Transverse colon (tissue), 4 donors: ENCODE measurements around the gene MYRIP. TPM values are rescaled to one million over a fixed set of nuclear protein-coding genes. Genes with fewer than 3 reads are reported as not detected.
"Not testable (repeated sequence)": the region's sequence is repeated elsewhere in the genome, so short reads cannot be mapped to it uniquely, and the experiment has no call there.

ENCODE experiments used
- DNase-seq: peaks from one replicate; pipeline ENCODE4 v3.0.0-alpha.2; 2019
- H3K27ac ChIP-seq, 4 donors: fragments of 200-600 bp; sonication (generic); 2 replicates each; pipeline ENCODE4 v1.5.1; 2016 to 2018; ENCODE audit warnings: inconsistent platforms in 4 of 4
- H3K27me3 ChIP-seq: fragments of 200-600 bp; sonication (generic); 2 replicates; pipeline ENCODE4 v1.5.1; 2017; ENCODE audit warnings: inconsistent platforms
- H3K36me3 ChIP-seq, 4 donors: fragments of 200-600 bp; sonication (generic); 2 replicates each; pipeline ENCODE4 v1.5.1; 2017 to 2019; ENCODE audit warnings: inconsistent platforms in 4 of 4
- H3K4me1 ChIP-seq, 4 donors: fragments of 200-600 bp; sonication (generic); 2 replicates each; pipeline ENCODE4 v1.5.1; 2017 to 2020; ENCODE audit warnings: inconsistent platforms in 4 of 4
- H3K4me3 ChIP-seq, 4 donors: fragments of 200-600 bp; sonication (generic); 1 replicate in 1 of 4; 2 replicates in 3 of 4; pipeline versions ENCODE4 v1.5.1 to v1.6.1; 2017 to 2019; ENCODE audit warnings: inconsistent platforms in 4 of 4
- H3K9me3 ChIP-seq, 2 donors: fragments of 200-600 bp; sonication (generic); 2 replicates each; pipeline ENCODE4 v1.5.1; 2017 to 2019; ENCODE audit warnings: inconsistent platforms in 2 of 2
- EP300 ChIP-seq: sonication (generic); formaldehyde crosslinking; IDR thresholded peaks from one replicate; pipeline ENCODE4 v1.6.1; 2017; ENCODE audit warnings: antibody characterized with exemption, low read depth
- POLR2A ChIP-seq: fragments of 450-650 bp; IDR thresholded peaks from one replicate; pipeline ENCODE4 v1.6.1; 2016; ENCODE audit warnings: antibody characterized with exemption, mild to moderate bottlenecking, moderate library complexity
- POLR2AphosphoS5 ChIP-seq, 3 donors: sonication (generic); formaldehyde crosslinking; IDR thresholded peaks; one replicate each; pipeline ENCODE4 v1.6.1; 2016; ENCODE audit warnings: antibody characterized with exemption in 3 of 3
- WGBS, 2 donors: methylation state at CpG; one replicate each; pipeline ENCODE4 v1.1.5; 2018; ENCODE audit warnings: low coverage in 1 of 2; 5-methylcytosine and 5-hydroxymethylcytosine counted together
- in situ Hi-C, 4 donors: fragments of 200-750 bp; cut with MboI; loops; one replicate each; pipeline versions ENCODE4 v1.15.0 to v1.15.1; 2017; ENCODE audit warnings: low sequenced_read_pairs in 3 of 4, low pct_ligation_motif_present in 1 of 4, low pct_unique_long_range_greater_than_20kb in 1 of 4
- intact Hi-C: fragments of 100-400 bp; cut with DNase I; formaldehyde crosslinking; loops from one replicate; pipeline ENCODE4 v1.15.1; 2023; ENCODE audit warnings: low total_unique reads
- total RNA-seq, 4 donors: library from RNA; depleted of rRNA; stranded (reverse); fragments of >200 nt; gene quantifications; one replicate each; pipeline ENCODE4 v1.1.0, GENCODE V29; 2016
- TF ChIP-seq, protein P1 (sequence below), 5 experiments: fragments of 200-600 bp in 3 of 5; fragments of 450-650 bp in 2 of 5; sonication (generic) in 3 of 5; IDR thresholded peaks; 1 replicate in 2 of 5; 2 replicates in 3 of 5; pipeline ENCODE4 v1.5.1; 2016 to 2017; ENCODE audit warnings: antibody characterized with exemption in 5 of 5, inconsistent platforms in 3 of 5, mild to moderate bottlenecking in 2 of 5, moderate library complexity in 1 of 5

Gene MYRIP
- total RNA-seq, 4 donors from 2014 or later: 2.6 to 19.7 (median 5.4) TPM

DNA sequence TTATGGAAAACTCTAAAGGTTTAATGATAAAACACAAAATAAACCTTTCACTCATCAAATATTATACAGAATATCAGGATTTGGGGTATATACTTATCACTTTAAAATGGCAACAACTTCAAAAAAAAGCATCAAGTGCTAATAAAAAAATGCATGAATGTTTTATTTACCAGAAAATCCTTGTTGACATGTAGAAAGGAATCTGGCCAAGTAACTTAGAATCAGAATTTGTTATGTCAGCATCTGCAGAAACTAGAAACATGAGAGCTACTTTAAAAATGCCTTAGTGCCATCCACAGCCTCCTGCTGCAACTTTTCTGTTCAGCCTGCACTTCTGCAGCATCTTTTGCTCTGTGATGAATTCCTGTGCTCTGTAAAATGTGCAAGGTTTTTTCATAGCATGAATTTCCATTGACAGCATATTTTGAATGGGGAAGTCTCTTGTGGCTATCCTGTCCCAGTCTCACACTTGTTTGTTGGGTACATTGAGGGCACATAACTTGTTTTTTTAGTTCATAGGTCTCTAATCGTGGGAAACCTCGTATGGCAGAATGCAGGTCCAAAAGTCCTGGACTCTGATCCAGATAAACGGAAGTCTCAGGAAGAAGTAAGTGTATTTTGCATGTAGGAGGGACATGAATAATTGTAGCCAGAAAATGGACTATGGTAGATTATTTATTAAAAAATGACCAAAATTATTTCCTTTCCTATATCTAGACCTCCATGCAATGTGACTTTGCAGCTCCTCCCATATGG, 21.1 kb upstream of the MYRIP start:
- no peak overlapping the region for H3K27ac ChIP-seq
- H3K36me3 ChIP-seq: no peaks in the 10 kb centered on the region
- TF ChIP-seq POLR2AphosphoS5 (IDR thresholded peaks at IDR 0.05) (no peak), EP300 (no peak), POLR2A (no peak)
- TF ChIP-seq, protein P1, sequence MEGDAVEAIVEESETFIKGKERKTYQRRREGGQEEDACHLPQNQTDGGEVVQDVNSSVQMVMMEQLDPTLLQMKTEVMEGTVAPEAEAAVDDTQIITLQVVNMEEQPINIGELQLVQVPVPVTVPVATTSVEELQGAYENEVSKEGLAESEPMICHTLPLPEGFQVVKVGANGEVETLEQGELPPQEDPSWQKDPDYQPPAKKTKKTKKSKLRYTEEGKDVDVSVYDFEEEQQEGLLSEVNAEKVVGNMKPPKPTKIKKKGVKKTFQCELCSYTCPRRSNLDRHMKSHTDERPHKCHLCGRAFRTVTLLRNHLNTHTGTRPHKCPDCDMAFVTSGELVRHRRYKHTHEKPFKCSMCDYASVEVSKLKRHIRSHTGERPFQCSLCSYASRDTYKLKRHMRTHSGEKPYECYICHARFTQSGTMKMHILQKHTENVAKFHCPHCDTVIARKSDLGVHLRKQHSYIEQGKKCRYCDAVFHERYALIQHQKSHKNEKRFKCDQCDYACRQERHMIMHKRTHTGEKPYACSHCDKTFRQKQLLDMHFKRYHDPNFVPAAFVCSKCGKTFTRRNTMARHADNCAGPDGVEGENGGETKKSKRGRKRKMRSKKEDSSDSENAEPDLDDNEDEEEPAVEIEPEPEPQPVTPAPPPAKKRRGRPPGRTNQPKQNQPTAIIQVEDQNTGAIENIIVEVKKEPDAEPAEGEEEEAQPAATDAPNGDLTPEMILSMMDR (IDR thresholded peaks at IDR 0.05): no peak
- H3K27me3 ChIP-seq: no peaks in the 10 kb centered on the region
- H3K9me3 ChIP-seq: no peaks in the 10 kb centered on the region
- intact Hi-C loops: no loop called here
- H3K4me3 ChIP-seq: no peak overlapping the region
- DNase-seq: no peak
- WGBS, 2 donors: 62 to 68% methylated on average over 3 of the region's 3 CpGs
- H3K4me1 ChIP-seq: no peaks in the 10 kb centered on the region
- in situ Hi-C loops: no loop called here

DNA sequence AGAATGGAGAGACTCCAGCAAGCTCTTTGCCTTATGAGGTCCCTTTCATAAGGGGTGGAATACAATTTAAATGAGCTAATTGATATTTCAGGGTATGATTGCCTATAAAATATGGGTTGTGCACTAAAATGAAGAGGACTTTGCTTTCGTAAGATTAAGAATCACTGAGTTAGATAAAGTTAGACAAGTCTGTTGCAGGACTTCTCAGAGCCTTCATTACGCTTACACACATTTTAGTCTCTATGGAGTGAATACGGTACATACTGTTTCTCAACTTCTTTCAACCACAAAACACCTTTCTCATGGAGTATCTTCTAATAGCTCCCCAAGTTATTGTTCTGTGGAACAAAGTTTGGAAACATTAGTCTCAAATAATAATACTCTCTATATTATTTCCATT, 17.8 kb upstream of the MYRIP start:
- Histone ChIP-seq H3K27ac (no peak overlapping the region), H3K4me3 (no peak overlapping the region), H3K9me3 (no peaks in the 10 kb centered on the region), H3K4me1 (no peaks in the 10 kb centered on the region), H3K27me3 (no peaks in the 10 kb centered on the region), H3K36me3 (no peaks in the 10 kb centered on the region)
- in situ Hi-C loops: no loop called here
- DNase-seq: no peak
- TF ChIP-seq, protein P1 (IDR thresholded peaks at IDR 0.05): no peak
- TF ChIP-seq EP300 (no peak), POLR2A (no peak), POLR2AphosphoS5 (IDR thresholded peaks at IDR 0.05) (no peak)
- intact Hi-C loops: no loop called here
- WGBS, 2 donors: 81 to 95% methylated on average over 3 of the region's 3 CpGs

DNA sequence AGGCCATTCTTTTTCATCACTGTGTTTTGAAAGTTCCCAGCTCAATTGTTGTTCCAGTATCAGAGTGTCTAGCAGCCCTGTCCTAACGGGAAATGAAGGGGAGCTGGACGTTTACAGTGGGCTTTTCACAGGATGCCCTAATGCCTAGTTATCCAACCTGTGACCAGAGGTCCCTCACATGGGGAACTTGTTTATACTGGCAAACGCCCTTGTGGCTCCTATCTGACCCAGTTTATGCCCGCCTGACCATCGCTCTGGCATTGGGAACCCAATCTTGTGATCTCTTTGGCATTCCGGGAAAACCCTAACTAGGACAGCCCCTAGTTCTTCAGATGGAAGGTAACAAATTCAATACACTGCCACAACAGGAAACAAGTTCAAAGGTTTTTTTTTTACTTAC, 14.5 kb upstream of the MYRIP start:
- 79% methylated on average over 6 of the region's 6 CpGs for WGBS, 2 donors
- Histone ChIP-seq H3K4me3 (no peak overlapping the region), H3K4me1 (no peaks in the 10 kb centered on the region), H3K36me3 (no peaks in the 10 kb centered on the region), H3K9me3 (no peaks in the 10 kb centered on the region), H3K27me3 (no peaks in the 10 kb centered on the region), H3K27ac (no peak overlapping the region)
- in situ Hi-C loops (no loop called here), intact Hi-C loops (no loop called here)
- DNase-seq: no peak
- TF ChIP-seq EP300: no peak
- no peak for TF ChIP-seq POLR2AphosphoS5 (IDR thresholded peaks at IDR 0.05)
- TF ChIP-seq, protein P1 (IDR thresholded peaks at IDR 0.05): no peak
- TF ChIP-seq POLR2A: no peak

DNA sequence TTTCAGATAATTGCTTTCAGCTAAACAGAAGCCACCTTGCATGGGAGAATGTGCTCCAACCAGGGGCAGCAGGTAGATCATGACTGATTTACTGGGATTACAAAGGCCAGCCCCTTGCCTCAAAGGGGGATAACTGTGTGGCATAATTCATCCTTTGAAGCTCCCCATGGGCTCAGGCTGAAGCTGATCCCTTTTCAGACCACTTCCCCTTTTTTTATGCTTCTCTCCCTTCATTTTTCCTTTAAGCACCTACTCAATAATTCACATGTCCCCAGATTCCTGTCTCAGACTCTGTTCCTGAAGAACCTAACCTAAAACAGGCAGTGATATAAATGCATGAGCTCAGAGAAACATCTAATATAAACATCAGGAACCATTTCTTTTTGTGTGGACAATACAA, 8.2 kb upstream of the MYRIP start:
- Histone ChIP-seq H3K4me3 (no peak overlapping the region), H3K27ac (no peak overlapping the region), H3K36me3 (no peaks in the 10 kb centered on the region), H3K27me3 (no peaks in the 10 kb centered on the region), H3K9me3 (no peaks in the 10 kb centered on the region), H3K4me1 (no peaks in the 10 kb centered on the region)
- TF ChIP-seq EP300 (no peak), POLR2AphosphoS5 (IDR thresholded peaks at IDR 0.05) (no peak), POLR2A (no peak)
- TF ChIP-seq, protein P1 (IDR thresholded peaks at IDR 0.05): no peak
- no peak for DNase-seq
- intact Hi-C loops (no loop called here), in situ Hi-C loops (no loop called here)

DNA sequence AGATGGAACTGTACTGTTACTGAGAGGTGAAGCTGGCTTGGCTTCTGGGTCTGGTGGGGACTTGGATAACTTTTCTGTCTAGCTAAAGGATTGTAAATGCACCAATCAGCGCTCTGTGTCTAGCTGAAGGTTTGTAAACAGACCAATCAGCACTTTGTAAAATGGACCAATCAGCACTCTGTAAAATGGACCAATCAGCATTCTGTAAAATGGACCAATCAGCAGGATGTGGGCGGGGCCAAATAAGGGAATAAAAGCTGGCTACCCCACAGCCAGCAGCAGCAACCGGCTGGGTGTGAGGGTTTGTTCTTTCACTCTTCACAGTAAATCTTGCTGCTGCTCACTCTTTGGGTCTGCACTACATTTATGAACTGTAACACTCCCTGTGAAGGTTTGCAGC, 6.9 kb upstream of the MYRIP start:
- DNase-seq, intact Hi-C loops: not testable (repeated sequence)

More for the DNA sequence above, 6.9 kb upstream of the MYRIP start:
- H3K4me1 ChIP-seq, H3K36me3 ChIP-seq, H3K9me3 ChIP-seq, H3K27me3 ChIP-seq, H3K27ac ChIP-seq, in situ Hi-C loops, H3K4me3 ChIP-seq: not testable (repeated sequence)
- WGBS, 2 donors: 70 to 82% methylated on average over 2 to 3 of the region's 3 CpGs
